ENCODE results near the gene AKAP3.

AKAP3 gene

GRCh38 chr12:4591180-4591687, 57.6 kb downstream of the AKAP3 start:
- no peak for DNase-seq

GRCh38 chr12:4589941-4590340, 58.9 kb downstream of the AKAP3 start:
- no peak for DNase-seq

DNA sequence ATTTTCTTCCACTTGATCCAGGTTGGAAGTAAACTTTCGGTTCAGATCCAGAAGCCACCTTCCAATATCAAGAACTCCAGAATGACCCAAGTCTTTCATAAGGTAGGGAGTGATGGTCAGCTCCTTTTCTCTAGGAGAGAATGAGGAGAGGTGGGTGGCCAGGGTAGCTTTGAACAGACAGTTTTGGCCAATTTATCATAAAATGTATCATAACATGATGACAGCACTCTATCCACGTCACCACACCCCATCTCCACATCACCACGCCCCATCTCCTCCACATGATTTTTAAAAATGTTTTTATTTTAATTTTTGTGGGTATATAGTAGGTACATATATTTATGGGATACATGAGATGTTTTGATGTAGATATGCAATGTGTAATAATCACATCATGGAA, 59.9 kb downstream of the AKAP3 start:
- no peak for DNase-seq

DNA sequence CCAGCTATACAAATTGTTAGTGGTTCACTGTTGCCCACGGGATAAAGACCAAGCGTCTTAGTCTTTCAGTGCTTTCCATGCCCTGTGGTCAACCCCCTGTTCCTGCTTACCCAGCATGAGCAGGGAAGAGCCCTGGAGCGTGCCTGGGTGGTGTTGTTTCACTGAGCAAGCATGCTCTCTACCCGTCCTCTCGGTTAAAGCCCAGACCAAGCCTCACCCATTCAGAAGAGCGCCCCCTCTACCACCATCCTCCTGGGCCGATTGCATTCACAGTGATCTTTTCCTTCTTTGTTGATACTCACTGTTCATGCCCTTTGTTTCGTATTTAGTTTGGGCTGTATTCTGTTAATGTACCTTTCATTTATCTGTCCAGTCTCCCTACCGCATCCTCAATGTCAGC, 61.7 kb downstream of the AKAP3 start:
- no peak for DNase-seq

DNA sequence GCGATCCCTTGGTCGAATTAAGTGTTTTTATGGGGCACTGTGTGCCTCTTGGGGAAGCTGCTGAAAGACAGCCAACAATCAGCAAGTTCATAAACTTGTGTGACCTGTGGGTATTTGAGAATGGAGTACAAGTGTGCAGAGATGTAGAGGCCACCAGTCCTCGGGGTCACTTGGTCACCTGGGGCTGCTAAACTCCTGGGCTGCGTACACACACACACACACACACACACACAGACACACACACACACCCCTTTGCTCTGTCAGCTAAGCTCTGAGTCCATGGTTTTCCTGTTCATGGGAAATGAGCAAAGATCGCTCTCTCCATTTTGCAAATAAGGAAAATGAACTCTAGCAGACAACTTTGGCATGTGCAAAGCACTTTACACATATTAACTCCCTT, 62.4 kb downstream of the AKAP3 start:
- no peak for DNase-seq

DNA sequence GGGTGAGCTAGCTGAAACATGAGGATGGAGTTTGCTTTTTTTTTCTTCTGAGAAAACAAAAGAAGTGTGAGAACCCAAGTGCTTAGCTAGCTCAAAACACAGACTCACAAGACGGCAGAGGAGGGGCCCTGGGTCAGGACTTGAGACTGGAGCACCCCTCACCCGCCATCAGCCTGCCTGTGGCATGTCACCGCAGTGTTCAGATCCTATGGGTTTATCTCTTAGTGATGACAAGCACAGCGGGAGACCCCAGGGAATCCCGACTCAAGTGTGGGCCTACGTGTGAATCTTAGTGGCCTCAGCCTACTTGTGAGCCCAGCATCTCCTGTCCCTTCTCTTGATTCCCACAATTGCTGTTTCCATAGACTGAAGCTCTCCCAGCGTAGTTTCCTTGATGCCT, 64.0 kb downstream of the AKAP3 start:
- no peak for DNase-seq

DNA sequence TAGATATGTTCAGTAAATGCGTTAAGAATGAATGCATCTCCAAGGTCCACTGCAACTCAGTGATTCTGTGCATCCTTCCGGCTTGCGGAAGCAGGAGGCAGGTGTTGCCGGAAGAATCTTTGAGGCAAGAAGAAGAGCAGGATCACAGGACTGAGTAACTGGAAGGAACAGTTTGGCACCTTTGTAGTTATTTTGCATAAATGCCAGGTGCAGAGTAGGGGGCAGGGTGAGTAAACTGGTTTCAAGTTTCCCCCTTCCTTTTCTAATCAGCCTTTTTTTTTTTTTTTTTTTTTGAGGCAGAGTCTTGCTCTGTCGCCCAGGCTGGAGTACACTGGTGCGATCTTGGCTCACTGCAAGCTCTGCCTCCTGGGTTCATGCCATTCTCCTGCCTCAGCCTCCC, 64.6 kb downstream of the AKAP3 start:
- no peak for DNase-seq

- no peak for DNase-seq
Measured at GRCh38 chr12:4580281-4580688, 68.6 kb downstream of the AKAP3 start.

- DNase-seq: no peak
Measured at GRCh38 chr12:4579305-4580102, 69.3 kb downstream of the AKAP3 start.

DNA sequence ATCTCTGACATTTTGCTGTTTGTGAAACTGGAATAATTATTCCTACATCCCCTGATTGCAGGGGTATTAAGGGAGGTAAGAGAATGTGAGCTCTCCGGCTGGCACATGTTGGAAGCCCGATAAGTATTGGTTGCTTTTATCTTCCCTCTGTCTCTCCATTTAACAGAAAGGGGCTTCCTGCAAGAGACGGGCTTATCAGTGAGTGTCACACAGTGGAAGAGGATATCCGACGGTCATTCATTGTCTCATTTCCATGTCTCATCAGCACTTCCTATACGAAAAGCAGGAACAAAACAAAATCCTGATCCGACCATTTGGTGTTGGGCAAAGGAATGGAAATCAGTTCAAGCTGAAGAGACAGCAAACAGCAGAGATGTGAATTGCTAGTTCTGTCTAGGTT, 76.2 kb downstream of the AKAP3 start:
- DNase-seq: no peak

GRCh38 chr12:4569261-4569660, 79.6 kb downstream of the AKAP3 start:
- DNase-seq: no peak

- DNase-seq: no peak
Measured at GRCh38 chr12:4567073-4567881, 81.6 kb downstream of the AKAP3 start.

GRCh38 chr12:4566474-4566873, 82.4 kb downstream of the AKAP3 start:
- DNase-seq: no peak
